ENCODE results near the gene GRM7.

GRCh38 chr3:7512048-7512447 lies 651.1 kb downstream of the GRM7 start:
- no peak for TF ChIP-seq GATA2 (IDR thresholded peaks at IDR 0.05; ENCODE audit: low read depth, low read length)
- no peak for TF ChIP-seq GATA3 (IDR thresholded peaks at IDR 0.05; ENCODE audit: low read depth, low read length)

Measured in SH-SY5Y (cell line).